ENCODE measurements around the gene ITGB4. TPM values are rescaled to one million over a fixed set of nuclear protein-coding genes. Genes with fewer than 3 reads are reported as not detected.

Gene ITGB4
- total and polyA plus RNA-seq, 2 of the 13 experiments (the other 11 are each of a cell fraction or from before 2014, with no cell fraction given), result 6.9 to 14.5 TPM

DNA sequence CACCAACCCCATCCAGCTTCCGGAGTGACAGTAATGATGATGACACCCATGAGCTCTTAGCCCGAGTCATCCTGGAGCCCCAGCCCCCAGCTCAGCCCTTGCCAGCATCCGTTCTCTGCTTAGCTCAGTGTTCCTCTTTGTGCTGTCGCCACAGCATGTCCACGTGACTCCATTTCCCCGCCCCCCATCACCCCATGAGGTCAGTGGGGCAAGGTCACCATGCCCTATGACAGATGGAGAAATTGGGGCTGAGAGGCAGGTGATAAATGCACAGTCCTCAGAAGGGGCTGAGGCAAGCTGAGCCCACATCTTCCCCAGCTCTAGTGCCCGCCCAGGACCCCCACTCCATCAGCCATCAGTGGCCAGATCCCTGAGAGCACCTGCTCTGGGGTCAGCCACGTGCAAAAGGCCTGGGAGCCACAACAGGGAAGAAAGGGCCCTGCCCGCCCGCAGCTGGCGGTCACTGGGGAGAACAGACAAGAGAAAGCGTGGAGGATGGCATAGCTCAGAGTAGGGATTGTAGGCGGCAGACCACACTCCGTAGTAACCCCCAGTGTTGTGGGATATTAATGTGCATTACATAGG lies 17.1 kb downstream of the ITGB4 start (continued):
- TF ChIP-seq, protein P1, sequence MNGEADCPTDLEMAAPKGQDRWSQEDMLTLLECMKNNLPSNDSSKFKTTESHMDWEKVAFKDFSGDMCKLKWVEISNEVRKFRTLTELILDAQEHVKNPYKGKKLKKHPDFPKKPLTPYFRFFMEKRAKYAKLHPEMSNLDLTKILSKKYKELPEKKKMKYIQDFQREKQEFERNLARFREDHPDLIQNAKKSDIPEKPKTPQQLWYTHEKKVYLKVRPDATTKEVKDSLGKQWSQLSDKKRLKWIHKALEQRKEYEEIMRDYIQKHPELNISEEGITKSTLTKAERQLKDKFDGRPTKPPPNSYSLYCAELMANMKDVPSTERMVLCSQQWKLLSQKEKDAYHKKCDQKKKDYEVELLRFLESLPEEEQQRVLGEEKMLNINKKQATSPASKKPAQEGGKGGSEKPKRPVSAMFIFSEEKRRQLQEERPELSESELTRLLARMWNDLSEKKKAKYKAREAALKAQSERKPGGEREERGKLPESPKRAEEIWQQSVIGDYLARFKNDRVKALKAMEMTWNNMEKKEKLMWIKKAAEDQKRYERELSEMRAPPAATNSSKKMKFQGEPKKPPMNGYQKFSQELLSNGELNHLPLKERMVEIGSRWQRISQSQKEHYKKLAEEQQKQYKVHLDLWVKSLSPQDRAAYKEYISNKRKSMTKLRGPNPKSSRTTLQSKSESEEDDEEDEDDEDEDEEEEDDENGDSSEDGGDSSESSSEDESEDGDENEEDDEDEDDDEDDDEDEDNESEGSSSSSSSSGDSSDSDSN (CRISPR knock-in tag; IDR thresholded peaks at IDR 0.05), result peak; percentile 47; the same call in 1 of the 2 replicates
- TF ChIP-seq TP53 (CRISPR knock-in tag; conservative IDR thresholded peaks at IDR 0.05), result no peak

DNA sequence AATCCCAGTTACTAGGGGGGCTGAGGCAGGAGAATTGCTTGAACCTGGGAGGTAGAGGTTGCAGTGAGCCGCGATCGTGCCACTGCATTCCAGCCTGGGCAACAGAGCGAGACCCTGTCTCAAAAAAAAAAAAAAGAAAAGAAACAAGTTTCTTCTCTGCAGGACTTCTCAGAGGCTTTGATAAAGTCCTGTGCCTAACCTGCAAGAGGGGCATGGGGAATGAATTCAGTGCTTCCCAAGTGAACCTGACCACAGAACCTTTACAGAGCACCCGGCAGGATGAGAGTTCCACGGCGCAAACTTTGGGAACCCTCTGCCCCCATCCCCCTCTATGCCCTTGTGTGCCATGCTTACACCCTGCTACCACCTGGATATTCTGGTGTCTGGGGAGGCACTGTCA lies 17.9 kb downstream of the ITGB4 start:
- H3K9me3 ChIP-seq (ENCODE audit: low read length), result no peaks in the 10 kb centered on the region
- H3K4me1 ChIP-seq (ENCODE audit: insufficient read depth, low read length), result peaks cover 49% of the 10 kb centered on the region
- H3K36me3 ChIP-seq (replicated peaks in 1 of 2; ENCODE audit: control insufficient read depth in 1 of 2, insufficient read depth in 2 of 2, low read length in 2 of 2), result no peaks in the 10 kb centered on the region
- no peak overlapping the region for H3K27ac ChIP-seq (ENCODE audit: extremely low read length, insufficient read depth, low read length)
- FAIRE-seq (no peak), DNase-seq (ENCODE audit: low spot score) (no peak), ATAC-seq (no peak)
- no peak overlapping the region for H3K4me2 ChIP-seq (ENCODE audit: low read depth, low read length)
- H3K79me2 ChIP-seq (ENCODE audit: insufficient read depth, low read length), result no peaks in the 10 kb centered on the region
- intact Hi-C loops (cut with micrococcal nuclease; ENCODE audit: unreplicated experiment) (no loop called here), in situ Hi-C loops (cut with HindIII; ENCODE audit: extremely low pct_ligation_motif_present, low pct_unique_long_range_greater_than_20kb) (no loop called here)
- peaks cover 0 to 4% of the 10 kb centered on the region in 2 experiments; a peak in 2 of 5 replicates for H3K27me3 ChIP-seq (ENCODE audit: control insufficient read depth in 1 of 2, insufficient read depth in 2 of 2, low read length in 2 of 2)
- BruUV-seq (replicated peaks), result no TSS peak
- POLR2A ChIA-PET, result interaction anchor here (1.0 to 2.0 kb wide), 7 partner anchors 8 to 94 kb away, joined by 3 to 21 read pairs (median 5); partner anchors contain the start of gene ITGB4
- H3K9ac ChIP-seq (ENCODE audit: insufficient read depth, low read depth, low read length), result no peak overlapping the region
- no peaks in the 10 kb centered on the region for H4K20me1 ChIP-seq (ENCODE audit: insufficient read depth, low read length)
- H3K4me3 ChIP-seq (replicated peaks in 1 of 3; ENCODE audit: insufficient read depth in 1 of 3, low read depth in 2 of 3, low read length in 3 of 3), result no peak overlapping the region
- CTCF ChIA-PET (ENCODE audit: low intra/inter-chr PET ratio, low total read pairs), result no interaction called here
- WGBS (ENCODE audit: low lambda C conversion rate), result 90% methylated on average over 7 of the region's 7 CpGs
- H2AFZ ChIP-seq (ENCODE audit: low read length), result no peak overlapping the region
- TF ChIP-seq, protein P2, sequence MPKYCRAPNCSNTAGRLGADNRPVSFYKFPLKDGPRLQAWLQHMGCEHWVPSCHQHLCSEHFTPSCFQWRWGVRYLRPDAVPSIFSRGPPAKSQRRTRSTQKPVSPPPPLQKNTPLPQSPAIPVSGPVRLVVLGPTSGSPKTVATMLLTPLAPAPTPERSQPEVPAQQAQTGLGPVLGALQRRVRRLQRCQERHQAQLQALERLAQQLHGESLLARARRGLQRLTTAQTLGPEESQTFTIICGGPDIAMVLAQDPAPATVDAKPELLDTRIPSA (CRISPR knock-in tag; IDR thresholded peaks at IDR 0.05; ENCODE audit: borderline replicate concordance), result no peak
- TF ChIP-seq, protein P3, sequence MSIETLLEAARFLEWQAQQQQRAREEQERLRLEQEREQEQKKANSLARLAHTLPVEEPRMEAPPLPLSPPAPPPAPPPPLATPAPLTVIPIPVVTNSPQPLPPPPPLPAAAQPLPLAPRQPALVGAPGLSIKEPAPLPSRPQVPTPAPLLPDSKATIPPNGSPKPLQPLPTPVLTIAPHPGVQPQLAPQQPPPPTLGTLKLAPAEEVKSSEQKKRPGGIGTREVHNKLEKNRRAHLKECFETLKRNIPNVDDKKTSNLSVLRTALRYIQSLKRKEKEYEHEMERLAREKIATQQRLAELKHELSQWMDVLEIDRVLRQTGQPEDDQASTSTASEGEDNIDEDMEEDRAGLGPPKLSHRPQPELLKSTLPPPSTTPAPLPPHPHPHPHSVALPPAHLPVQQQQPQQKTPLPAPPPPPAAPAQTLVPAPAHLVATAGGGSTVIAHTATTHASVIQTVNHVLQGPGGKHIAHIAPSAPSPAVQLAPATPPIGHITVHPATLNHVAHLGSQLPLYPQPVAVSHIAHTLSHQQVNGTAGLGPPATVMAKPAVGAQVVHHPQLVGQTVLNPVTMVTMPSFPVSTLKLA (IDR thresholded peaks at IDR 0.05), result no peak
- TF ChIP-seq PITX1 (CRISPR knock-in tag; IDR thresholded peaks at IDR 0.05) (no peak), GATAD2A (CRISPR knock-in tag; IDR thresholded peaks at IDR 0.05) (no peak), PRMT3 (CRISPR knock-in tag; IDR thresholded peaks at IDR 0.05; ENCODE audit: borderline replicate concordance, low read depth) (no peak), CREM (IDR thresholded peaks at IDR 0.05) (no peak), CREM (CRISPR knock-in tag; IDR thresholded peaks at IDR 0.05) (no peak), AKAP8 (CRISPR knock-in tag; IDR thresholded peaks at IDR 0.05) (no peak)
- TF ChIP-seq, protein P4, sequence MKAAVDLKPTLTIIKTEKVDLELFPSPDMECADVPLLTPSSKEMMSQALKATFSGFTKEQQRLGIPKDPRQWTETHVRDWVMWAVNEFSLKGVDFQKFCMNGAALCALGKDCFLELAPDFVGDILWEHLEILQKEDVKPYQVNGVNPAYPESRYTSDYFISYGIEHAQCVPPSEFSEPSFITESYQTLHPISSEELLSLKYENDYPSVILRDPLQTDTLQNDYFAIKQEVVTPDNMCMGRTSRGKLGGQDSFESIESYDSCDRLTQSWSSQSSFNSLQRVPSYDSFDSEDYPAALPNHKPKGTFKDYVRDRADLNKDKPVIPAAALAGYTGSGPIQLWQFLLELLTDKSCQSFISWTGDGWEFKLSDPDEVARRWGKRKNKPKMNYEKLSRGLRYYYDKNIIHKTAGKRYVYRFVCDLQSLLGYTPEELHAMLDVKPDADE (CRISPR knock-in tag; IDR thresholded peaks at IDR 0.05), result no peak
- TF ChIP-seq, protein P5, sequence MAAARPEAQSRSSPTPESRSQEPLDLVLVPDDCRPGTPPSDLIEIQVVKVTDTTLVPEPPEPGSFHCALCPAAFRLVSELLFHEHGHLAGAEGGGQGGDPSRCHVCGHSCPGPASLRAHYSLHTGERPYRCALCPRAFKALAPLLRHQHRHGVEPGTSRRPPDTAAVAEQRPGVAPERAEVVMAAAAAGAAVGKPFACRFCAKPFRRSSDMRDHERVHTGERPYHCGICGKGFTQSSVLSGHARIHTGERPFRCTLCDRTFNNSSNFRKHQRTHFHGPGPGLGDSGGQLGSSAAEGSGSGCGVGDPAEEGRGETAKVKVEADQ (CRISPR knock-in tag; IDR thresholded peaks at IDR 0.05; ENCODE audit: borderline replicate concordance), result no peak
